NCI-H82 treated with DMSO at 0.1 percent for 48 hours (cell line): Measurements from ENCODE around the gene PROSER3.

Experiments
- DNase-seq: peaks from one replicate; lab custom pipeline; 2025; ENCODE audit not compliant: unreplicated experiment; lab: John Stamatoyannopoulos, UW

The PROSER3 gene

GRCh38 chr19:35816846-35817245 is 58.9 kb downstream of the PROSER3 start:
- DNase-seq, result no peak

DNA sequence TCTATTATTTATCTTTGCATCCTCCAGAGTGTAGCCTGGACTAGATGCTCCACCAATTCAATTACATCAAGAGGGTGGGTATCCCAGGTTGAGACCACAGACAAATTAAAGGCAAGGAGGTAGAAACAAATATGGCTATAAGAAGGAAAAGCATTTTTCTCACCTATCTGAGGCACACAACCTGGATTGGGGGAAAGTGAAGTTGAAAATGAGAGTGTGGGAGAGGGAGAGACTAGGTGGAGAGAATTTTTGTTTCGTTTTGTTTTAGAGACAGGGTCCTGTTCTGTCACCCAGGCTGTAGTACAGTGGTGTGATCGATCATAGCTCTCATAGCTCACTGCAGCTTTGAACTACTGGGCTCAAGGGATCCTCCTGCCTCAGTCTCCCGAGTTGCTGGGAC is 60.5 kb downstream of the PROSER3 start:
- DNase-seq, result no peak
